NB4 (cell line): ENCODE results near the gene SEL1L.
A peak's percentile ranks its signal among the peaks of the same experiment; 100 is the strongest.

ENCODE experiments used
- DNase-seq: peaks from one replicate; pipeline ENCODE4 v3.0.0; 2010; ENCODE audit warnings: low read depth
- H3K4me3 ChIP-seq: one replicate; pipeline ENCODE4 v1.5.1; 2011; ENCODE audit warnings: mild to moderate bottlenecking, low read depth, low read length, moderate library complexity
- MAX ChIP-seq: IDR thresholded peaks from 2 replicates; pipeline ENCODE4 v1.6.1; 2011; ENCODE audit warnings: low read depth, low read length
- MYC ChIP-seq: IDR thresholded peaks from 2 replicates; pipeline ENCODE4 v1.6.1; 2011; ENCODE audit warnings: low read depth, low read length
- POLR2A ChIP-seq: IDR thresholded peaks from 2 replicates; pipeline ENCODE4 v1.6.1; 2011; ENCODE audit warnings: mild to moderate bottlenecking; ENCODE audit not compliant: insufficient read length; ENCODE audit errors: extremely low read depth
- TF ChIP-seq, protein P1 (sequence below): IDR thresholded peaks from one replicate; pipeline ENCODE4 v1.5.1; 2012; ENCODE audit warnings: low read depth, low read length

The SEL1L gene

GRCh38 chr14:81536241-81536771 is 2.7 kb upstream of the SEL1L start:
- H3K4me3 ChIP-seq = no peak overlapping the region
- no peak for TF ChIP-seq POLR2A
- TF ChIP-seq, protein P1, sequence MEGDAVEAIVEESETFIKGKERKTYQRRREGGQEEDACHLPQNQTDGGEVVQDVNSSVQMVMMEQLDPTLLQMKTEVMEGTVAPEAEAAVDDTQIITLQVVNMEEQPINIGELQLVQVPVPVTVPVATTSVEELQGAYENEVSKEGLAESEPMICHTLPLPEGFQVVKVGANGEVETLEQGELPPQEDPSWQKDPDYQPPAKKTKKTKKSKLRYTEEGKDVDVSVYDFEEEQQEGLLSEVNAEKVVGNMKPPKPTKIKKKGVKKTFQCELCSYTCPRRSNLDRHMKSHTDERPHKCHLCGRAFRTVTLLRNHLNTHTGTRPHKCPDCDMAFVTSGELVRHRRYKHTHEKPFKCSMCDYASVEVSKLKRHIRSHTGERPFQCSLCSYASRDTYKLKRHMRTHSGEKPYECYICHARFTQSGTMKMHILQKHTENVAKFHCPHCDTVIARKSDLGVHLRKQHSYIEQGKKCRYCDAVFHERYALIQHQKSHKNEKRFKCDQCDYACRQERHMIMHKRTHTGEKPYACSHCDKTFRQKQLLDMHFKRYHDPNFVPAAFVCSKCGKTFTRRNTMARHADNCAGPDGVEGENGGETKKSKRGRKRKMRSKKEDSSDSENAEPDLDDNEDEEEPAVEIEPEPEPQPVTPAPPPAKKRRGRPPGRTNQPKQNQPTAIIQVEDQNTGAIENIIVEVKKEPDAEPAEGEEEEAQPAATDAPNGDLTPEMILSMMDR = no peak
- TF ChIP-seq MYC = no peak
- no peak for TF ChIP-seq MAX
- no peak for DNase-seq

- TF ChIP-seq, protein P1 = no peak
- TF ChIP-seq MAX (no peak), POLR2A (no peak), MYC (no peak)
- no peak overlapping the region for H3K4me3 ChIP-seq
- DNase-seq = no peak
Measured at GRCh38 chr14:81535396-81536164, 1.9 kb upstream of the SEL1L start.

- no peak for DNase-seq
- peak overlapping the region; percentile 46 for H3K4me3 ChIP-seq
- TF ChIP-seq POLR2A = no peak
- TF ChIP-seq MAX = no peak
- TF ChIP-seq MYC = no peak
Measured at GRCh38 chr14:81534510-81535074, 939 bp upstream of the SEL1L start.

DNA sequence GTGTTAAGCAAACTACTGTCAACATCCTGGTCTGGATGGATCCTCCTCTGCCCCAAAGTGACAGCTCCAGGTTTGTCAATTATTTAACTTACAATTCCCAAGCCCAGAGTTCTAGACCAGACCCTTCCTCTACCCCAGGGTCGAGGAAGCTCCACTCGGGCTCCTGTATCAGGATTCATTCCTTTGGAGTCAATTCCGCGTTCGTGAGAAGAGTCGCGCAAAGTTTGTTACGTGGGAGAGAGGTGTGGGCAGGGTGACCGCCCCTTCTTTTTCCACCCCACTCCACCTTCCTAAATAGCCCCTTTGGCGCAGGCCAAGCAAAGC is 479 bp downstream of the SEL1L start:
- DNase-seq = no peak
- no peak for TF ChIP-seq POLR2A
- no peak for TF ChIP-seq MYC
- no peak for TF ChIP-seq MAX
- TF ChIP-seq, protein P1 = no peak

GRCh38 chr14:81529391-81529790 is 4.3 kb downstream of the SEL1L start:
- TF ChIP-seq, protein P1 = no peak
- TF ChIP-seq MYC = no peak
- TF ChIP-seq POLR2A = no peak
- no peak for TF ChIP-seq MAX
- H3K4me3 ChIP-seq = no peak overlapping the region
- DNase-seq = no peak

More for the DNA sequence above, 479 bp downstream of the SEL1L start:
- peak overlapping the region; percentile 89 for H3K4me3 ChIP-seq

GRCh38 chr14:81525129-81525528 is 8.5 kb downstream of the SEL1L start:
- TF ChIP-seq MAX = no peak
- TF ChIP-seq, protein P1 = no peak
- no peak for TF ChIP-seq POLR2A
- no peak for TF ChIP-seq MYC

More at GRCh38 chr14:81525129-81525528, 8.5 kb downstream of the SEL1L start:
- H3K4me3 ChIP-seq = no peak overlapping the region
- DNase-seq = no peak
